Astrocyte (in vitro differentiated cells and primary cell): ENCODE measurements around the gene MRNIP. TPM values are rescaled to one million over a fixed set of nuclear protein-coding genes. Genes with fewer than 3 reads are reported as not detected.

ENCODE experiments used
- DNase-seq: peaks from one replicate; pipeline ENCODE4 v3.0.0-alpha.2; 2010; ENCODE audit warnings: low read depth
- FAIRE-seq: peaks from 2 replicates; lab custom pipeline; 2011; peaks lifted over from hg19 to GRCh38; lab: Jason Lieb, UNC
- H2AFZ ChIP-seq: 2 replicates; pipeline ENCODE4 v1.6.0; 2012; ENCODE audit warnings: low read depth, low read length, inconsistent platforms
- H3K27ac ChIP-seq: 2 replicates; pipeline ENCODE4 v1.5.1; 2011; ENCODE audit warnings: low read depth, low read length, inconsistent platforms
- H3K27me3 ChIP-seq: 2 replicates; pipeline ENCODE4 v1.6.0; 2011; ENCODE audit warnings: low read length, inconsistent platforms; ENCODE audit not compliant: insufficient read depth
- H3K36me3 ChIP-seq: 2 replicates; pipeline ENCODE4 v1.5.1; 2011; ENCODE audit warnings: low read length, inconsistent platforms; ENCODE audit not compliant: insufficient read depth
- H3K4me1 ChIP-seq: 2 replicates; pipeline ENCODE4 v1.5.1; 2011; ENCODE audit warnings: low read length, inconsistent platforms; ENCODE audit not compliant: insufficient read depth
- H3K4me2 ChIP-seq: 2 replicates; pipeline ENCODE4 v1.6.0; 2012; ENCODE audit warnings: low read length, inconsistent platforms
- H3K4me3 ChIP-seq: 2 replicates; pipeline ENCODE4 v1.5.1; 2011; ENCODE audit warnings: low read depth, mild to moderate bottlenecking, low read length, inconsistent platforms; ENCODE audit not compliant: insufficient read depth
- H3K79me2 ChIP-seq: 2 replicates; pipeline ENCODE4 v1.6.0; 2012; ENCODE audit warnings: mild to moderate bottlenecking, low read length, inconsistent platforms; ENCODE audit not compliant: insufficient read depth
- H3K9ac ChIP-seq: 2 replicates; pipeline ENCODE4 v1.6.0; 2012; ENCODE audit warnings: mild to moderate bottlenecking, low read length, inconsistent platforms
- H3K9me3 ChIP-seq: 2 replicates; pipeline ENCODE4 v1.5.1; 2012; ENCODE audit warnings: low read depth, mild to moderate bottlenecking, low read length, inconsistent platforms; ENCODE audit not compliant: insufficient read depth
- H4K20me1 ChIP-seq: 2 replicates; pipeline ENCODE4 v1.6.0; 2012; ENCODE audit warnings: low read length, inconsistent platforms; ENCODE audit not compliant: insufficient read depth
- H3K27ac Mint-ChIP-seq: one replicate; pipeline ENCODE4 v1.8.0; 2021; ENCODE audit warnings: mild to moderate bottlenecking, mixed read lengths; ENCODE audit not compliant: unreplicated experiment
- H3K27me3 Mint-ChIP-seq: one replicate; pipeline ENCODE4 v1.8.0; 2021; ENCODE audit warnings: low read depth, mixed read lengths; ENCODE audit not compliant: unreplicated experiment
- H3K36me3 Mint-ChIP-seq: one replicate; pipeline ENCODE4 v1.8.0; 2021; ENCODE audit warnings: low read depth, mixed read lengths; ENCODE audit not compliant: unreplicated experiment
- H3K4me1 Mint-ChIP-seq: one replicate; pipeline ENCODE4 v1.8.0; 2021; ENCODE audit warnings: low read depth, mixed read lengths; ENCODE audit not compliant: unreplicated experiment
- H3K4me3 Mint-ChIP-seq: one replicate; pipeline ENCODE4 v1.8.0; 2021; ENCODE audit warnings: mild to moderate bottlenecking, moderate library complexity, mixed read lengths; ENCODE audit not compliant: unreplicated experiment
- H3K9me3 Mint-ChIP-seq: one replicate; pipeline ENCODE4 v1.8.0; 2021; ENCODE audit warnings: mild to moderate bottlenecking, mixed read lengths; ENCODE audit not compliant: unreplicated experiment
- CTCF ChIP-seq: IDR thresholded peaks from 2 replicates; pipeline ENCODE4 v1.5.1; 2011; ENCODE audit warnings: low read depth, mild to moderate bottlenecking, inconsistent platforms, low read length, moderate library complexity; ENCODE audit not compliant: insufficient read depth
- EZH2 ChIP-seq: IDR thresholded peaks from 2 replicates; pipeline ENCODE4 v1.6.1; 2012; ENCODE audit warnings: mild to moderate bottlenecking, low read length, inconsistent platforms; ENCODE audit not compliant: insufficient read depth
- total RNA-seq: library from RNA; stranded (reverse); gene quantifications from 2 replicates; pipeline ENCODE4 v1.2.1, GENCODE V29; 2021

The MRNIP gene
- total RNA-seq, 1 donor from 2014 or later: 20.7 TPM

DNA sequence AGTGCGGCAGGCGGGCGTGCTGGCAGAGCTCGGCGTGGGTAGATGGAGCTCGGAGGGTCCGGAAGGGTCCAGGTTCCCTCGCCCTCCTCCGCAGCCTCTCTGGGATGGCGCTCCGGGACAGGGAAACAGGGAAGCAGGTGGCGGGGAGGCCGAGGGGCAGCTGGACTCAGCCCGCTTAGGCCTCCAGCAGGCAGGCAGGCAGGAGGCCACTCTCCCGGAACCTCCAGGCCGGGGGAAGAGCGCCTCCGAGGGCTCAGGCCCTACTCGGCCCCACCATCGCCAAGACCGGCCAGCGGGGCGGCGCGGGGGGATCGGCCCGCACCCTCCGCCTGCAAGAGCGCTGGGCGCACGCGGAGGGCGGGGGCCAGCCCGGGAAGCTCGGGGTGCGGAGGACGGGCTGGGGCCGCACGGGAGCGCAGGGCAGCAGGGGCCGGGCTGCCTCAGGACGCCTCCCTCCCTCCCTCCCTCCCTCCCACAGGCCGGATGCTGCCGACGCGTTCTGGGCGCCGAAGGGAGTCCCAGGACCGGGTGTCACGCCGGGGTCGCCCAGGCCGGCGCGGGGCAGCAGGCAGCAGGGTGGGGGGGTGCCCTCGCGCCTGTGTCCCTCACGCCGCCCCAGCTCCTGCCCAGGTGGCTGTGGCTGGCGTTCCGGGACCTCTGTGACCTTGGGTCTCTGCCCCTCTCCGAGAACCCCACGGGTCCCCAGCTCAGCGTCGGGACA is 52.9 kb downstream of the MRNIP start:
- Mint-ChIP-seq H3K36me3 (peaks cover 8% of the 10 kb centered on the region), H3K27me3 (no peaks in the 10 kb centered on the region), H3K4me3 (peak overlapping the region; percentile 85), H3K4me1 (peaks cover 14% of the 10 kb centered on the region), H3K27ac (no peak overlapping the region), H3K9me3 (no peaks in the 10 kb centered on the region)
- no peak for TF ChIP-seq EZH2
- no peak for TF ChIP-seq CTCF
- H3K9ac ChIP-seq: peak overlapping the region; percentile 83
- H3K9me3 ChIP-seq: no peaks in the 10 kb centered on the region
- H4K20me1 ChIP-seq: peaks cover 46% of the 10 kb centered on the region
- H3K36me3 ChIP-seq: no peaks in the 10 kb centered on the region
- H3K4me1 ChIP-seq: peaks cover 21% of the 10 kb centered on the region
- H2AFZ ChIP-seq: peak overlapping the region; percentile 41
- H3K4me2 ChIP-seq: peak overlapping the region; percentile 92
- H3K27ac ChIP-seq: peak overlapping the region; percentile 33
- no peak for FAIRE-seq
- H3K4me3 ChIP-seq: peak overlapping the region; percentile 71
- H3K27me3 ChIP-seq: no peaks in the 10 kb centered on the region
- peaks cover 43% of the 10 kb centered on the region for H3K79me2 ChIP-seq
- no peak for DNase-seq

DNA sequence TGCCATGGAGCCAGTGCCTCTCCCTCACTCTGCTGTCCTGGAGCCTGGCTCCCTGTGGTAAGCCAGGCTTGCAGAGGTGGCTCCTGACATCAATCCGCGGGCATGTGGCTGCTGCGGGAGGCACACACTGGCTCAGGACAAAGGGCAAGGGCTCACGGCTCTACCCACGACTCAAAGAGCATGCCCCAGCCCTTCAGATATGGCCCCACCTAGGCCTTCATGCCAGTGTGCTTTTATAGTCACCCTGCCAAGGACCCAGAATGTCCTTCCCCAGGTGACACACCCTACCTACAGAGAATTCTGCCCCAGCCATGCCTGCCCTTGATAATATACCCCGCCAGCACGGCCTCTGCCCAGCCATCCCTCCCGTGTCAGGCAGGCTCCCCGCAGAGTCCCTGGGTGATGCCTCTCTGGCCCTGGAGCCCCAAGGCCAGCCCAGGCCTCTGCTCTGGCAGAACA is 53.5 kb downstream of the MRNIP start:
- Histone ChIP-seq H3K9me3 (no peaks in the 10 kb centered on the region), H3K4me2 (peak overlapping the region; percentile 92), H3K36me3 (no peaks in the 10 kb centered on the region), H2AFZ (peak overlapping the region; percentile 18), H3K79me2 (peaks cover 43% of the 10 kb centered on the region), H3K9ac (peak overlapping the region; percentile 83), H3K27ac (peak overlapping the region; percentile 30), H3K4me1 (peaks cover 21% of the 10 kb centered on the region), H4K20me1 (peaks cover 51% of the 10 kb centered on the region), H3K27me3 (no peaks in the 10 kb centered on the region), H3K4me3 (peak overlapping the region; percentile 71)
- Mint-ChIP-seq H3K4me1 (peaks cover 14% of the 10 kb centered on the region), H3K9me3 (no peaks in the 10 kb centered on the region), H3K27me3 (no peaks in the 10 kb centered on the region), H3K36me3 (peaks cover 7% of the 10 kb centered on the region), H3K4me3 (peak overlapping the region; percentile 85), H3K27ac (no peak overlapping the region)
- FAIRE-seq (no peak), DNase-seq (no peak)
- TF ChIP-seq EZH2 (no peak), CTCF (no peak)

DNA sequence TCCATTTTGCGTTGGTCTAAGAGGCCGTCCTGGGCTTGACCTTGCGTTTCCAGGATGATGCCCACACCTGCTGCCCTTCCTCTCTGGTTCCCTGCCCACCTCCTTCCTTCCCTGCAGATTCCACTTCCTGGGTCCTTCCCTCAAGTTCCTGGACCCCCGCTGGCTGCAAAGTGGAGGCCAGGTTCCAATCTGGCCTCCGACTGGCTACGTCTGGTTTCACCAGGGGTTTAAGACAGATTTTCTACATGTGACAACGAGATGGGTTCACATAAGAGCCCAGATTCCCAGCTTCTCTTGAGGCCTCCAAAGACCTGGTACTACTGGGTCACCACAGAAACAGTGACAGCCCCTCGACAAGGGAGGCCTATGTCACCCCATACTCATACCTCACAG is 54.1 kb downstream of the MRNIP start:
- Mint-ChIP-seq H3K27ac (no peak overlapping the region), H3K4me3 (peak overlapping the region; percentile 85), H3K4me1 (peaks cover 14% of the 10 kb centered on the region), H3K36me3 (peaks cover 9% of the 10 kb centered on the region), H3K27me3 (no peaks in the 10 kb centered on the region), H3K9me3 (no peaks in the 10 kb centered on the region)
- peaks cover 43% of the 10 kb centered on the region for H3K79me2 ChIP-seq
- no peaks in the 10 kb centered on the region for H3K9me3 ChIP-seq
- H4K20me1 ChIP-seq: peaks cover 54% of the 10 kb centered on the region
- no peak for TF ChIP-seq CTCF
- TF ChIP-seq EZH2: no peak
- FAIRE-seq: no peak
- DNase-seq: no peak
- H3K4me1 ChIP-seq: peaks cover 21% of the 10 kb centered on the region
- no peak overlapping the region for H3K4me3 ChIP-seq
- H3K36me3 ChIP-seq: no peaks in the 10 kb centered on the region
- H3K4me2 ChIP-seq: peak overlapping the region; percentile 92
- peak overlapping the region; percentile 83 for H3K9ac ChIP-seq
- no peak overlapping the region for H3K27ac ChIP-seq
- no peak overlapping the region for H2AFZ ChIP-seq
- H3K27me3 ChIP-seq: no peaks in the 10 kb centered on the region
